Right cardiac atrium (tissue), 5 donors: ENCODE measurements around the gene TM9SF1. TPM values are rescaled to one million over a fixed set of nuclear protein-coding genes. Genes with fewer than 3 reads are reported as not detected.
"Not testable (repeated sequence)": the region's sequence is repeated elsewhere in the genome, so short reads cannot be mapped to it uniquely, and the experiment has no call there.

Experiments used
- ATAC-seq, 2 donors: fragments of 200-7000 bp; cut with Tn5 transposase; one replicate each; pipeline versions ENCODE4 v1.8.0 to v1.9.1; 2020; ENCODE audit warnings: moderate library complexity in 2 of 2, mild to moderate bottlenecking in 1 of 2
- DNase-seq, 3 donors: peaks; one replicate each; pipeline ENCODE4 v3.0.0-alpha.2; 2020
- H3K27ac ChIP-seq: one replicate; pipeline ENCODE4 v1.5.1; 2013; ENCODE audit warnings: mild to moderate bottlenecking, low read length, control low read depth, moderate library complexity
- H3K27me3 ChIP-seq: one replicate; pipeline ENCODE4 v1.6.1; 2013; ENCODE audit not compliant: control insufficient read depth, insufficient read depth
- H3K4me1 ChIP-seq: one replicate; pipeline ENCODE4 v1.6.1; 2013; ENCODE audit warnings: low read length; ENCODE audit not compliant: control insufficient read depth, insufficient read depth
- H3K4me3 ChIP-seq: one replicate; pipeline ENCODE4 v1.5.1; 2013; ENCODE audit warnings: low read length, control low read depth
- H3K9me3 ChIP-seq: one replicate; pipeline ENCODE4 v1.6.1; 2013; ENCODE audit warnings: low read length; ENCODE audit not compliant: control insufficient read depth
- WGBS: extraction: QIAGEN DNeasy Blood & Tissue Kit; methylation state at CpG from one replicate; pipeline ENCODE4 v1.1.7; 2013; 5-methylcytosine and 5-hydroxymethylcytosine counted together
- intact Hi-C, 4 donors: fragments of 100-400 bp; cut with DNase I; formaldehyde crosslinking; loops; one replicate each; pipeline versions ENCODE4 v1.11.0 to v1.14.0; 2022 to 2023
- polyA plus RNA-seq: library from polyadenylated mRNA; stranded (reverse); fragments of 200-250 nt; gene quantifications from one replicate; pipeline ENCODE4 v1.2.3, GENCODE V29; 2013
- total RNA-seq, 4 donors: library from RNA; stranded (reverse); fragmentation: NEBNext Ultra II Directional; extraction: Animal tissue kit (Norgen Biotek cat#: 25700); gene quantifications; one replicate each; pipeline ENCODE4 v1.2.1, GENCODE V29; 2021
- donor health status: healthy with polysubstance abuse.
- donor health status: DM: no; HTN: yes; CAD: no.
- donor health status: DM: no; HTN: no; CAD: no.
- donor health status: DM: no; HTN: yes; CAD: no; lungs with severe emphysema.
- donor health status: DM: yes; HTN: yes; CAD: no.

Gene TM9SF1
- total and polyA plus RNA-seq, 5 donors: 14.8 to 37.6 (median 26.5) TPM

DNA sequence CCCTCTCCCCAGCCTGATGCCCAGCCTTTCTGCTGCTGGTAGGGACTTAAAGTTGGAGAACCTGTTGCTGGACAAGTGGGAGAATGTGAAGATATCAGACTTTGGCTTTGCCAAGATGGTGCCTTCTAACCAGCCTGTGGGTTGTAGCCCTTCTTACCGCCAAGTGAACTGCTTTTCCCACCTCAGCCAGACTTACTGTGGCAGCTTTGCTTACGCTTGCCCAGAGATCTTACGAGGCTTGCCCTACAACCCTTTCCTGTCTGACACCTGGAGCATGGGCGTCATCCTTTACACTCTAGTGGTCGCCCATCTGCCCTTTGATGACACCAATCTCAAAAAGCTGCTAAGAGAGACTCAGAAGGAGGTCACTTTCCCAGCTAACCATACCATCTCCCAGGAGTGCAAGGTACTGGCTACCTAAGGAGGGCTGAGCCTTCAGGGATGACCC, 11.9 kb upstream of the TM9SF1 start:
- Histone ChIP-seq H3K4me1 (no peaks in the 10 kb centered on the region), H3K9me3 (no peaks in the 10 kb centered on the region), H3K27me3 (no peaks in the 10 kb centered on the region), H3K27ac (no peak overlapping the region), H3K4me3 (no peak overlapping the region)
- ATAC-seq (no peak), DNase-seq (no peak)
- intact Hi-C loops: no loop called here
- 94% methylated on average over 5 of the region's 5 CpGs for WGBS

DNA sequence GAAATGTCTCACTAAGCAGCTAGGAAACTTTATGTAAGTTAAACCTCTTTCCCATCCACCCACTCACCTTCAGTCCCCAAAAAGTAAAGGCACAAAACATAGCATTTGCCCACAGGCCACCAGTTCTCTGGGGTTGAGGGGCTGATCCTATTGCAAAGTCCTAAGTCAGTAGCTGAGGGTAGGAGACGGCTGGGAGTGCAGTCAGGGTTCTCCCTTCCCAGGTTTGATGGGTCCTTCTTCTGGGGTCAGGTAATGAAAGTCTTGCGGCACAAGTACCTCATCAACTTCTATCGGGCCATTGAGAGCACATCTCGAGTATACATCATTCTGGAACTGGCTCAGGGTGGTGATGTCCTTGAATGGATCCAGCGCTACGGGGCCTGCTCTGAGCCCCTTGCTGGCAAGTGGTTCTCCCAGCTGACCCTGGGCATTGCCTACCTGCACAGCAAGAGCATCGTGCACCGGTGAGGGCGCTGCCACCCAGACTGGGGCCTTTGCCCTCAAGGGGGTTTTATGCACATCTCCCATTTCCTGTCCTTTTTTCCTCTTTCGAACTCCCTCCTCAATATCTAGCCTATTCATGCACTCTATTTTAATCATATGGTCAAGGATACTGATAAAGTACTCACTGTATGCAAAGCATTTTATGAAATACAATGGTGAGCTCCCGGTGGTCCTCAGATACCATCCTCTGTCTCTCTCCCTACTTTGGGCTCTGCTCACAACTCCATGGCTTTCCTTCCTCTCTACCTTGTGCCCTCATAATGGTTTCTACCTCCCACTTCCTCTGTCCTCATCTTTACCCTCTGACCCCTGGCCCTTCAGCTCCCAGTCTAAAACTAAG, 11.2 kb upstream of the TM9SF1 start:
- intact Hi-C loops: no loop called here
- 95% methylated on average over 11 of the region's 11 CpGs for WGBS
- no peak for DNase-seq
- ATAC-seq: no peak
- H3K27me3 ChIP-seq: no peaks in the 10 kb centered on the region
- no peaks in the 10 kb centered on the region for H3K4me1 ChIP-seq
- no peak overlapping the region for H3K4me3 ChIP-seq
- H3K27ac ChIP-seq: no peak overlapping the region
- H3K9me3 ChIP-seq: no peaks in the 10 kb centered on the region

DNA sequence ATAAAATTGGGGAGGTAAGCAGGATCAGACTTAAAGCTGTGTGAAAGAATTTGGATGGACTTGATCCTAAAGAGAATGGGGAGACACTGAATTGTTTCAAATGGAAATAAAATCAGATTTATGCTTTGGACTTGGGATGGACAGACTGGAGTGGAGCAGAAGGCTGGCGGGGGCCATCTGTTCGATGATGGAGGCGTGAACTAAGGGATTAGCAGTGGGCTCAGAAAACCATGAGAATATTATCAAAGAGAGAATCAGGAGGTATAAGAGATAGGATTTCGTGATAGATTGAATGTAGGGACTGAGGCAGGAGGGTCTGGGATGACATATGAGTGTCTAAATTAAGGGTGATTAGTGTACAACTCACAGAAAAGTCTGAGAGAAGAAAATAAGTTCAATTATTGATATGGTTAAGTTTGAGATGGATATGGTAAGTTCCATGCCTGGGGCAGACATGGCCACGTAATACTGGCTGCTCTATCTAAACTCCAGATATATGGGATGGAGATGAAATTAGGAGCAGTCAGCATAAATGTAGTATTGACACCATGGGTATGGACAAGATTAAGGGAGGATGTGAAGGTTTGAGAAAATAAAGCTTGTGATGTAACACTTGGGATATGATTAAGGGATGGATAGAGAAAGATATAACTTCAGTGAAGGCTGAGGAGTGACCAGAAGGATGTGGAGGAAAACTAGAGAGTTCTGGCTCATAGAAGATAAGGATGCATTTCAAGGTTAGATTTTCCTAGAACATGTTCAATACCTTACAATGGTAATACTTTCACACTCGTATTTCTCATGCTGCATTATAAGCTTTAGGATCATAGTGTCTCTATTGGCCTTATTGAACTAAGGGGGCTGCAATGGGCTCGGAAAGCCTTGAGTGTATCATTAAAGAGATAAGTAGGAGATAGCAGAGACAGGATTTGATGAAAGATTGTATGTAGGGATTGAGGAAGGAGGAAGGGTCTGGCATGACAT, 9.2 kb upstream of the TM9SF1 start:
- ATAC-seq: no peak
- 94% methylated on average over 7 of the region's 7 CpGs for WGBS
- no peak overlapping the region for H3K4me3 ChIP-seq
- DNase-seq: no peak
- H3K27ac ChIP-seq: no peak overlapping the region
- H3K27me3 ChIP-seq: no peaks in the 10 kb centered on the region
- H3K4me1 ChIP-seq: no peaks in the 10 kb centered on the region
- H3K9me3 ChIP-seq: no peaks in the 10 kb centered on the region
- intact Hi-C loops: no loop called here

DNA sequence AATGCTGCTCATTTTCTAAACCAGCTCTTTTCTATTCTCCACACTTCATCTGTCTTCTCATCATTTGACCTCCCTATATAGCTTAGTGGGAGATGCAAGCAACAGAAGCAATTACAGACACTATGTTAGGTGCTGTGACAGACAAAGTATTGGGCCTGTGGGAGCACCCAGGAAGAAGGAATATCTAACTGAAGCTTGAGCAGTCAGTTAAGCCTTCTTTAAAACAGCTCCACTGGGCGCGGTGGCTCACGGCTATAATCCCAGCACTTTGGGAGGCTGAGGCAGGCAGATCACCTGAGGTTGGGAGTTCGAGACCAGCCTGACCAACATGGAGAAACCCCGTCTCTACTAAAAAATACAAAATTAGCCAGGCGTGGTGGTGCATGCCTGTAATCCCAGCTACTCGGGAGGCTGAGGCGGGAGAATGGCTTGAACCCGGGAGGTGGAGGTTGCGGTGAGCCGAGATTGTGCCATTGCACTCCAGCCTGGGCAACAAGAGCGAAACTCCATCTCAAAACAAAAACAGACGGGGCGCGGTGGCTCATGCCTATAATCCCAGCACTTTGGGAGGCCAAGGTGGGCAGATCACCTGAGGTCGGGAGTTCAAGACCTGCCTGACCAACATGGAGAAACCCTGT, 8.1 kb upstream of the TM9SF1 start:
- H3K9me3 ChIP-seq, H3K4me3 ChIP-seq, ATAC-seq, H3K27me3 ChIP-seq, intact Hi-C loops, H3K27ac ChIP-seq, DNase-seq, H3K4me1 ChIP-seq: not testable (repeated sequence)
- WGBS: 98% methylated on average over 16 of the region's 16 CpGs

DNA sequence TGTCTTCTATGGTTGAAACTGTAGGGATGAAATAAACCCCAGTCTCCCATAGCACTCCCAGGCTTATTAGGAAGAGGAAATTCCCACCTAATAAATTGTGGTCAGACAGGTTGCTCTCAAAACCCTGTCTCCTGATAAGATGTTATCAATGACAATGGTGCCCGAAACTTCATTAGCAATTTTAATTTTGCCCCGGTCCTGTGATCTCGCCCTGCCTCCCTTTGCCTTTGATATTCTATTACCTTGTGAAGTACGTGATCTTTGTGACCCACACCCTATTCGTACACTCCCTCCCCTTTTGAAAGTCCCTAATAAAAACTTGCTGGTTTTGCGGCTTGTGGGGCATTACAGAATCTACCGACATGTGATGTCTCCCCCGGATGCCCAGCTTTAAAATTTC, 7.3 kb upstream of the TM9SF1 start:
- intact Hi-C loops, H3K27me3 ChIP-seq, ATAC-seq, H3K4me3 ChIP-seq, H3K9me3 ChIP-seq, H3K4me1 ChIP-seq, H3K27ac ChIP-seq, DNase-seq: not testable (repeated sequence)
- WGBS: 91% methylated on average over 8 of the region's 8 CpGs

DNA sequence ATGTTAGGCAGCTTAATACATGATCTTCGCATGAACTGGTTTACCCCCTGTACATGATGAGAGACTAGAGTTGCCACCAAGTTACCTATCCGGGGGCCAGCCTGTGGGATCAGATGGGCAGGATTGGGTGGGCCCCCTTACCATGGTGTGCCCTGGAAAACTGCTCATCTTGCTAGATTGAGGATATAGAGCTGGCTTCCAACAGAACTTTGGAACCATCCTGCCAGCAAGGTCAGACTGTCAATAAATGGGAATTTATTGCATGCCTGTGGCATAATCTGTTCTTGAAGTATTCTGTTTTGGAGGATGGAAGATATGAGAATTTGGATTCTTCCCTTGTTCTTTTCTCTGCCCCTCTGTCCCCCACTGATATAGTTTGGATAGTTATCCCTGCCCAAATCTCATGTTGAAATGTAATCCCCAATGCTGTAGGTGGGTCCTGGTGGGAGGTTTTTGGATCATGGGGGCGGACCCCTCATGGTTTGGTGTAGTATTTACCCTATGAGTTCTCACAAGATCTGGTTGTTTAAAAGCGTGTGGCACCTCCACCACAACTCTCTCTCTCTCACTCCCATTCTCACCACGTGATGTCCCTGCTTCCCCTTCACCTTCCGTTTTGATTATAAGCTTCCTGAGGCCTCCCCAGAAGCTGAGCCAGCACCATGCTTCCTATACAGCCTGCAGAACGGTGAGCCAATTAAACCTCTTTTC, 3.7 kb upstream of the TM9SF1 start:
- intact Hi-C loops: no loop called here
- ATAC-seq: no peak
- Histone ChIP-seq H3K27me3 (no peaks in the 10 kb centered on the region), H3K4me3 (no peak overlapping the region), H3K9me3 (no peaks in the 10 kb centered on the region), H3K4me1 (no peaks in the 10 kb centered on the region), H3K27ac (no peak overlapping the region)
- no peak for DNase-seq
- WGBS: 84% methylated on average over 7 of the region's 7 CpGs

DNA sequence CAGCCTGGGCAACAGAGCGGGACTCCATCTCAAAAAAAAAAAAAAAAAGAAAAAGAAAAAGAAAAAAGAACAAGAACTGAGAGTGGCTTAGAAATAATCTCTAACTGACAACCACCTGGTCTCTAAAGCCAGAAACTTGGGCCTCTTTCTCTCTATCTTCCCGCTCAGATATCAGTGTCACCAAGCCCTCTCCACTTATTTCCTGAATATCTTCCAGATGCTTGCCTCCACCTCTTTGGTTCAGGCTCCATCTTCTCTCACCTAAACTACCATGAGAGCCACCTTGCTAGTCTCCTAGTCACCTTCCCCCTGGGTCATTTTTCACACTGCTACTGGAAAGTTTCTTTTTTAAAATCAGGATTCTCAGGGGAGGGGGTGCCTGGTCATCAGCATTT, 1.8 kb upstream of the TM9SF1 start:
- H3K9me3 ChIP-seq: no peaks in the 10 kb centered on the region
- DNase-seq (no peak), ATAC-seq (no peak)
- no peaks in the 10 kb centered on the region for H3K4me1 ChIP-seq
- H3K27me3 ChIP-seq: no peaks in the 10 kb centered on the region
- intact Hi-C loops: no loop called here
- WGBS: 87% methylated on average over 2 of the region's 2 CpGs
- no peak overlapping the region for H3K4me3 ChIP-seq
- no peak overlapping the region for H3K27ac ChIP-seq

DNA sequence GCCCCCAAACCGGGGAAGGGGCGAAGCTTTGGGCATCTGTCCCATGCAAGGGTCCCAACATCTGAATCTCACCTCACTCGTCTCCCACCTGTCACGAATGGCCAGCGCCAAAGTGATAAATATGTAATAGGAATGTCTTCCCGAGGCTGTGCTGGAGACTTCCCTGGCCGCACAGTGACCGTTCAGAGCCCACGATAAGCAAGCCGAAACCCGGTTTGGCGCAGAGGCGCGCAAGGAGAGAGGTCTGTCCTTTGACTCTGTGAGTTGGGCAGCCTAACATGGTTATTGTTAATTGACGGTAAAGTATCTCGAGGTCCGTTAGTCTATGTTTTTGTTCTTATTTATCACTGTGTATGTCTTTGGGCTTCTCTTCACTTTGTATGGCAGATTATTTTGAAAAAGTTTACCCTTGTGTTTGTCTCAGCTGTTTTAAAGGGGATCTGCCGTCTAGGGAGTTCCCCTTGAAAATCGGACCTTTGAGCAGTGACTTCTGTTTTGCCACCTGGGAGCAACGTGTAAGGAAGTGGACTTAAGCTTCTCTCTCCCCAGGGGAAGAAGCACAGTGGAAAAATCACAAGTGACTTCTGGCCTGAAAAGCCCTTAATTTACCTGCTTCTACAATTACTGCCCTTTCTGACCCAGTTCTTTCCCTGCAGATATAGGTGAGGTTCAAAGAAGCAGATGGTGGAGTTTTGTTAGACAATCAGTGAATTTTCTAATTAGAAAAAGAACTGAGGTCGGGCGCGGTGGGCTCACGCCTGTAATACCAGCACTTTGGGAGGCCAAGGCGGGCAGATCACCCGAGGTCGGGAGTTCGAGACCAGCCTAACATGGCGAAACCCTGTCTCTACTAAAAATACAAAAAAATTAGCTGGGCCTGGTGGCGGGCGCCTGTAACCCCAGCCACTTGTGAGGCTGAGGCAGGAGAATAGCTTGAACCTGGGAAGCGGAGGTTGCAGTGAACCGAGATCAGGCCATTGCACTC, 1.1 kb upstream of the TM9SF1 start:
- Histone ChIP-seq H3K9me3 (no peaks in the 10 kb centered on the region), H3K27ac (peak overlapping the region; percentile 88), H3K4me1 (no peaks in the 10 kb centered on the region), H3K4me3 (peak overlapping the region; percentile 73), H3K27me3 (no peaks in the 10 kb centered on the region)
- intact Hi-C loops: no loop called here
- peak; percentile 28 to 36 for ATAC-seq
- no peak for DNase-seq
- 34% methylated on average over 33 of the region's 33 CpGs for WGBS

DNA sequence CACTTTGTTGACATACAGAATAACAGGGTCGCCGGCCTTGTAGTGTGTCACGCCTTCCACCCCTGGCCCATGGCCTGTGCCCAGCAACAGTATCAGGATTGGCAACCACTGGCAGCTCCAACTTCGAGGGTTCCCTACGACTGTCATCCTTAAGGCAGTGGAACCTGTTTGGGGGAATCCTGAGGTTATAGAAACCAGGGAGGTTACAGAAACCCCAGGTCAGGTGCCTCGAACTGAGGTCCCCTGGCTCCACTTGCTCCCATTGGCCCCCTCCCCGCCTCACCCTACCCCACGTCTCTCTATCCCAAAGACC, 412 bp downstream of the TM9SF1 start:
- WGBS: 48% methylated on average over 8 of the region's 8 CpGs
- H3K9me3 ChIP-seq: no peaks in the 10 kb centered on the region
- H3K4me1 ChIP-seq: no peaks in the 10 kb centered on the region
- H3K27me3 ChIP-seq: no peaks in the 10 kb centered on the region
- no peak for DNase-seq
- ATAC-seq: peak; percentile 1 to 3
- intact Hi-C loops: no loop called here
- peak overlapping the region; percentile 73 for H3K4me3 ChIP-seq
- peak overlapping the region; percentile 88 for H3K27ac ChIP-seq
